NCI-H187 (cell line): ENCODE data around the gene PRKG1.
"Not testable (repeated sequence)": the region's sequence is repeated elsewhere in the genome, so short reads cannot be mapped to it uniquely, and the experiment has no call there.

ENCODE experiments used
- DNase-seq, 2 experiments: peaks; one replicate each; lab custom pipeline; 2025; lab: John Stamatoyannopoulos, UW

Gene PRKG1

GRCh38 chr10:51117053-51117660 is 42.9 kb downstream of the PRKG1 start:
- DNase-seq: no peak

GRCh38 chr10:51117794-51118193 is 43.5 kb downstream of the PRKG1 start:
- DNase-seq: no peak

- DNase-seq: no peak
Measured at GRCh38 chr10:51119441-51119840, 45.2 kb downstream of the PRKG1 start.

GRCh38 chr10:51121861-51122260 is 47.6 kb downstream of the PRKG1 start:
- DNase-seq: no peak

GRCh38 chr10:51124852-51125251 is 50.6 kb downstream of the PRKG1 start:
- DNase-seq: no peak

- DNase-seq: no peak
Measured at GRCh38 chr10:51125518-51125917, 51.2 kb downstream of the PRKG1 start.

DNA sequence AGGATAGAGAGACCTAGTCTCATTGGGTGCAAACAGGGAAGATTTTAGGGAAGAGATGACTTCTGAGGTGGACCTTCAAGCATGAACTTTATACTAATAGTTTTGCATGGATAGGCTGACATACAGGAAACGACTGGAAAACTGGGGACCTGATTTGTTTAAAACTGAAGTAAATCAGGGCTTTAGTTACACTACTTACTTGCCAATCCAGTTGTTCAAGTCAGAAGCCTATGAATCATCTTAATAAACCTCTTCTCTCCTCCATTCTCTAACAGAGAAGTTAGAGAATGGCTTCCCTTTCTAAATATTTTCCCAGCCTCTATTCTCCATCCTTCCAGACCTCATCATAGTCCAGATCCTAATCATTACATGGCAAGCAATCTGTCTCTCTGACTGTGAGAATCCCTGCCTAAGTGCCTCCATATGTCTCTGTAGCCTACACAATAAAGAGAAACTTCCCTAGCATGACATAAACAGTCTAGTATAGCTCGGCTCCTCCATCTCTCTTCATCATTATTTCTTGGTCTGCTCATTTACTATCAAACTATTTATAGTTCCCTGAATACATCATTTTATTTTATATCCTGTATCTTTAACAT is 55.8 kb downstream of the PRKG1 start:
- DNase-seq: no peak

- DNase-seq: no peak
Measured at GRCh38 chr10:51137756-51138529, 63.7 kb downstream of the PRKG1 start.

DNA sequence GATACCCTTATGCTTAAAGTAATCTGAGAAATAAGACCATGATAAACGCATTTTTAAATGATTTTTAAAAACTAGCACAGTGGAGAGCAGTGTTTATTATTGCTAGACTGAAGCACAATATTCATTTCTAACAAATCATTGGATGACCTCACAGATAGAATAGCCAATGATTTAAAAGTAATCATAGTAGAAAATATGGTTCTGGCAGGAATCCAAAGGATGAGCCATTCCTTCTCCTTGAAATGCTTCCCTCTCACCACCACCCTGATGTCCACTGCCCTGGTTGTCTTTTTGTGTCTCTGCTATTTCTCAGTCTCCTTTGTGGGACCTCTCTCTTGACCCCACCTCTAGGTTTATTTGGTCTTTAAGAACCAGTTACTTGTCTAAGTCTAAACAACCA is 64.9 kb downstream of the PRKG1 start:
- DNase-seq: no peak

DNA sequence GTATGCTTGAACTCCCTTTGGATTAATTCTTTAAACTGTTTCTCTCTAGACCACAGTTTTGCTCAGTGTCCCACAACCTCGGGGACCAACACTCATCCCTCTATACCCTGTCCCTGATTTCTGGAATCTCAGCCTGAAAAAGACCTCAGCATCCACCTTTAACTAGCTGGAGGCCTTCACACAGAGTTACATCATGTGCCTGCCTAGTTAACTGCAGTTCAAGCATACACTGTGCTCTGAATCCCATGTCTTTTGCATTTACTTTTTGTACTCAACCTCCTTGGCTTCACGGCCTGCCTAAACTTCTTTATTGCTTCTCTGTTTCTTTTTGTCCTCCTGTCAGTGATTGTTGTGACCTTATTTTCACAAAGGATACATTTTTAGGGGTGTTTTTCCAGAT is 66.7 kb downstream of the PRKG1 start:
- DNase-seq: no peak

- no peak for DNase-seq
Measured at GRCh38 chr10:51144161-51144781, 70.0 kb downstream of the PRKG1 start.

DNA sequence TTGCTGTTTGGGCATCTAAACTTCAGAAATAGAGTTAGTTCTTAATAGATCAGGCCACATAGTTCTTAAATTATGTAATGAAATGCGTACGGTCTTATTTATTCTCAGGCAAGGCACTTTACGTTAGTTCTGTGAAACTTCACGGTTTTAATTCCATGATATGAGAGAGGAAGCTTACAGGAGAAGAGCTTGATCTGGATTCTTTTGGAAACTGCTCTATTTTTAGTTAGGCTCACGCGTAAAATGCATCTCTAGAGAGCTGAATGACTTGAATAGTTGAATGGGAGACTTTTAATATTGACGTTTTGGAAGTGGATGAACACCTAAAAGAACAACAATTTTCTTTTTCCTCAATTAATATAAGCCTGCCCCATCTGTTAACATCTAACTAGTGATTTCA is 71.1 kb downstream of the PRKG1 start:
- no peak for DNase-seq

GRCh38 chr10:51147644-51148399 is 73.5 kb downstream of the PRKG1 start:
- no peak for DNase-seq

- no peak for DNase-seq
Measured at GRCh38 chr10:51156926-51157325, 82.6 kb downstream of the PRKG1 start.

GRCh38 chr10:51158832-51159231 is 84.5 kb downstream of the PRKG1 start:
- no peak for DNase-seq

DNA sequence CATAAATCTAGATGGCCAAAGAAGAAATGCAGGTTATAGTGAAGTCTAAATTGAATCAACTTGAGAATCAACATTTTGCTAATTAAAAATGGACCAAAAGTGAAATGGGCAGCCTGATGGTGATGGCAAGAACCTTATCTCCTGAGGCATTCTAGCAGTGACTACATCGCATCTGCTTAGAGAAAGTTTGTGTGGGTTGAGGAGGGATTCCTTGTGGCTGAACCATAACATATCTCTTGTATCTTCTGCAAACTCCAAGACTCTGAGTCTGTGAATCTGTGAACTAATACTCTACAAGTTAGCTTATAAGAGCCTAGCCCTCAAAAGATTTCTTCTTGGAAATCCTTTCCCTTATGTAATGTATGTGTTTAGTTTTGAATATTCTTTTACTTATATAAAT is 85.6 kb downstream of the PRKG1 start:
- no peak for DNase-seq

DNA sequence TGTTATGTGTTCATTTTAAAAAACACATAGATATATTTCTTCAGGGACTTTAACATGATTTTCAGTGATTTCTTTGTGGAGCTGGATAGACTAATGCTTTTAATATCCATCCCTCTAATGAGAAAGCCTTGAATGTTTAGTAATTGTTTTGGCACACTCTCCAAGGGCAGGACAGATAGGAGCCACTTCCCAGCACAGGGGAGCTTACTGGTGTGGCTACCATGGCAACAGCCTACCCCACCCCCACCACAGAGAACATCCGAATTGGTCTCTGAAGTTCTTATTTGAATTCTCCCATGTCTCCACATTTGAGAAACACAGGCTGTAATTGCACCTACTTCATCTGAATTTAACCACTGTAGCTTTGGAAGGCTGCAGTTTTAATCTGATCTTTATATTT is 87.7 kb downstream of the PRKG1 start:
- DNase-seq: no peak

DNA sequence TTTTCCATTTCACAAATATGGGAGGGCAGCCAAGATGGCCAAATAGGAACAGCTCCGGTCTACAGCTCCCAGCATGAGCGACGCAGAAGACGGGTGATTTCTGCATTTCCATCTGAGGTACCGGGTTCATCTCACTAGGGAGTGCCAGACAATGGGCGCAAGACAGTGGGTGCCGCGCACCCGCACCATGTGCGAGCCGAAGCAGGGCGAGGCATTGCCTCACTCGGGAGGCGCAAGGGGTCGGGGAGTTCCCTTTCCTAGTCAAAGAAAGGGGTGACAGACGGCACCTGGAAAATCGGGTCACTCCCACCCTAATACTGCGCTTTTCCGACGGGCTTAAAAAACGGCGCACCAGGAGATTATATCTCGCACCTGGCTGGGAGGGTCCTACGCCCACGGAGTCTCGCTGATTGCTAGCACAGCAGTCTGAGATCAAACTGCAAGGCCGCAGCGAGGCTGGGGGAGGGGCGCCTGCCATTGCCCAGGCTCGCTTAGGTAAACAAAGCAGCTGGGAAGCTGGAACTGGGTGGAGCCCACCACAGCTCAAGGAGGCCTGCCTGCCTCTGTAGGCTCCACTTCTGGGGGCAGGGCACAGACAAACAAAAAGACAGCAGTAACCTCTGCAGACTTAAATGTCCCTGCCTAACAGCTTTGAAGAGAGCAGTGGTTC is 89.2 kb downstream of the PRKG1 start:
- not testable (repeated sequence) for DNase-seq

- no peak for DNase-seq
Measured at GRCh38 chr10:51168086-51168815, 94.0 kb downstream of the PRKG1 start.

GRCh38 chr10:51169111-51169510 is 94.8 kb downstream of the PRKG1 start:
- no peak for DNase-seq
